ENCODE results near the gene SERPINA6. TPM values are rescaled to one million over a fixed set of nuclear protein-coding genes. Genes with fewer than 3 reads are reported as not detected.

Gene SERPINA6
- total and polyA plus RNA-seq, 4 donors: 0.18 to 0.77 (median 0.35) TPM

- no peak for TF ChIP-seq CTCF (IDR thresholded peaks at IDR 0.05; ENCODE audit: control extremely low read depth, extremely low read depth)
- ATAC-seq (ENCODE audit: insufficient read depth, low FRiP score): no peak
- peak in 1 of 3 donors; percentile 8 for DNase-seq
- Histone ChIP-seq H3K9me3 (ENCODE audit: control insufficient read depth in 4 of 4, insufficient read depth in 3 of 4, low read length in 3 of 4) (no peaks in the 10 kb centered on the region), H3K4me3 (no peak overlapping the region), H3K9ac (ENCODE audit: insufficient read depth in 1 of 2, low read length in 2 of 2) (no peak overlapping the region), H3K36me3 (ENCODE audit: control insufficient read depth in 4 of 4, insufficient read depth in 4 of 4, low read length in 4 of 4) (no peaks in the 10 kb centered on the region), H3K27ac (ENCODE audit: low read depth in 1 of 2, low read length in 1 of 2) (no peak overlapping the region), H3K27me3 (ENCODE audit: control insufficient read depth in 3 of 3, insufficient read depth in 3 of 3, low read length in 2 of 3) (no peaks in the 10 kb centered on the region), H3K4me1 (ENCODE audit: control insufficient read depth in 5 of 5, insufficient read depth in 5 of 5, low read length in 5 of 5) (no peaks in the 10 kb centered on the region)
- WGBS, 2 donors: 84% methylated on average over 7 of the region's 7 CpGs
These were observed 45.8 kb upstream of the SERPINA6 start for GRCh38 chr14:94368956-94369355.

GRCh38 chr14:94368243-94368590 lies 45.1 kb upstream of the SERPINA6 start:
- DNase-seq (peak in 1 of 3 donors; percentile 5), ATAC-seq (ENCODE audit: insufficient read depth, low FRiP score) (no peak)
- Histone ChIP-seq H3K27me3 (ENCODE audit: control insufficient read depth in 3 of 3, insufficient read depth in 3 of 3, low read length in 2 of 3) (no peaks in the 10 kb centered on the region), H3K4me3 (no peak overlapping the region), H3K27ac (ENCODE audit: low read depth in 1 of 2, low read length in 1 of 2) (no peak overlapping the region), H3K4me1 (ENCODE audit: control insufficient read depth in 5 of 5, insufficient read depth in 5 of 5, low read length in 5 of 5) (no peaks in the 10 kb centered on the region), H3K9me3 (ENCODE audit: control insufficient read depth in 4 of 4, insufficient read depth in 3 of 4, low read length in 3 of 4) (no peaks in the 10 kb centered on the region), H3K36me3 (ENCODE audit: control insufficient read depth in 4 of 4, insufficient read depth in 4 of 4, low read length in 4 of 4) (no peaks in the 10 kb centered on the region), H3K9ac (ENCODE audit: insufficient read depth in 1 of 2, low read length in 2 of 2) (no peak overlapping the region)
- TF ChIP-seq CTCF (IDR thresholded peaks at IDR 0.05; ENCODE audit: control extremely low read depth, extremely low read depth): no peak
- 80 to 86% methylated on average over 3 of the region's 3 CpGs for WGBS, 2 donors

DNA sequence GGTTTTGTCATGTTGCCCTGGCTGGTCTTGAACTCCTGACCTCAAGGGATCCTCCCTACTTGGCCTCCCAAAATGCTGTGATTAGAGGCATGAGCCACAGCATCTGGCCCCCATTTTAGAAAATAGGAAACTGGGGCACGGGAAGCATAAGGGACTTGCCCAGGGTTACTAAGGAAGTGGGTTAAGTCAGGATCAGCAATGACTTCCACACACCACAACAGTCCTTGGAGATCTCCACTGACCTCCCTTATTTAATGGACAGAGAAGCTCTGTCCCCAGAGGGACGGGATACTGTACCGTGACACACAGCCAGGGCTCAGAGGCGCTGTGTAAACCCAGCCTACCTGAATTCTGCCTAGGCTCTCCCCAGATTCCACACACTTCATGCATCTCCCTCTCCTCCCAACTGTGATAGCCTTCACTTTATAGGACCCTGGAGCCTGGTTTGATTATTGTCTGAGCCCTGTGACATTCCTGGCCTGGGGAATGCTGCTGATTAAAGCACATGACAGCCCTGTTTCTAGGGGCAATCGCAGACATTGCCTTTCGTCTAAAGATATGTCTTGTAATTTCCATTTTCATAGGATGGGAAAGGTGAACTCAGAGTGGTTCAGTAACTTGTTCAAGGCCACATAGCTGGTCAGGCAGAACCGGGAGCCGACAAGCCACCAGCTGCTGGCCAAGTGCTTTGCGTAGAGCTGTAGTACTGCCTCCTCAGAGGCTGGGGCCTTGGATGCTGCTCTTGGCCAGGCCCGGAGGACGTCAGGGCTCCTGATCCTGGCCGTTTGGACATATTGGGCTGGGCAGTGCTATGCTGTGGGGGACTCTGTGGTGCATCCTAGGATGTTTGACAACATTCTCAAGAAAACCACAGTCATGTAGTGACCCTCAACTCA lies 44.5 kb upstream of the SERPINA6 start:
- no peak for TF ChIP-seq CTCF (IDR thresholded peaks at IDR 0.05; ENCODE audit: control extremely low read depth, extremely low read depth)
- WGBS, 2 donors: 81 to 82% methylated on average over 12 of the region's 12 CpGs
- H3K36me3 ChIP-seq (ENCODE audit: control insufficient read depth in 4 of 4, insufficient read depth in 4 of 4, low read length in 4 of 4): no peaks in the 10 kb centered on the region
- no peaks in the 10 kb centered on the region for H3K4me1 ChIP-seq (ENCODE audit: control insufficient read depth in 5 of 5, insufficient read depth in 5 of 5, low read length in 5 of 5)
- no peaks in the 10 kb centered on the region for H3K9me3 ChIP-seq (ENCODE audit: control insufficient read depth in 4 of 4, insufficient read depth in 3 of 4, low read length in 3 of 4)
- H3K4me3 ChIP-seq: no peak overlapping the region
- no peak overlapping the region for H3K9ac ChIP-seq (ENCODE audit: insufficient read depth in 1 of 2, low read length in 2 of 2)
- ATAC-seq (ENCODE audit: insufficient read depth, low FRiP score) (no peak), DNase-seq (peak in 1 of 3 donors; percentile 8)
- H3K27ac ChIP-seq (ENCODE audit: low read depth in 1 of 2, low read length in 1 of 2): no peak overlapping the region
- no peaks in the 10 kb centered on the region for H3K27me3 ChIP-seq (ENCODE audit: control insufficient read depth in 3 of 3, insufficient read depth in 3 of 3, low read length in 2 of 3)

All from lung (tissue), 12 donors.